ENCODE data around the gene AFAP1.
"Not testable (repeated sequence)": the region's sequence is repeated elsewhere in the genome, so short reads cannot be mapped to it uniquely, and the experiment has no call there.

Gene AFAP1

DNA sequence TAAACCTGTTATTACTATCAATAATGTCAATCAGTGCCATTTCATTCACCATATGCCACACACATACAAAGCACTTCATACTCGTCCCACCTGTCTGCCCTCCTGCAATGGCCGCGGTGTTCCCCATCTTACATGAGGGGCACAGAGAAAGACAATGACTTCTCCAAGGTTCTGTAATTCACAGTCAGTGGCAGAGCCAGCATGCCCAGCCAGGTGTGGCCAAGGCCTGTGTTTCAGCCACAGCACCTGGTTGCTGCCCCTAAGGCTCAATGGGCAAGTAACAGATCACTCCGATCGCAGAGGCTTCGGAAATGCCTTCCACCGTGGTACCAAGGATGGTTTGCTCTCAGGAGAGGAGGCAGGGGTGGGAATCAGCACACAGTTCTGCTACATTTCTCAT is 10.9 kb downstream of the AFAP1 start:
- H3K27me3 ChIP-seq (replicated peaks in 2 of 5; ENCODE audit: control insufficient read depth in 4 of 5, insufficient read depth in 5 of 5, low read length in 4 of 5): peaks cover 10 to 71% (median 13%) of the 10 kb centered on the region in 5 experiments
- CTCF ChIA-PET: interaction anchor here (0.6 kb wide), 1 partner anchor 687 kb away, joined by 3 read pairs; no protein-coding TSS in a partner anchor
- peaks cover 0 to 7% (median 4%) of the 10 kb centered on the region in 5 experiments for H3K9me3 ChIP-seq (ENCODE audit: control extremely low read depth in 1 of 5, control insufficient read depth in 4 of 5, insufficient read depth in 2 of 5, low read depth in 1 of 5, low read length in 4 of 5)
- H3K36me3 ChIP-seq (ENCODE audit: control insufficient read depth in 4 of 4, insufficient read depth in 4 of 4, low read length in 3 of 4): no peaks in the 10 kb centered on the region
- POLR2A ChIA-PET: no interaction called here
- no peak overlapping the region for H3K27ac ChIP-seq (ENCODE audit: insufficient read depth in 1 of 2, low read depth in 1 of 2, low read length in 2 of 2, poor library complexity in 1 of 2, severe bottlenecking in 2 of 2)
- H3K4me1 ChIP-seq (ENCODE audit: control extremely low read depth in 1 of 4, control insufficient read depth in 4 of 4, insufficient read depth in 4 of 4, low read length in 3 of 4): no peaks in the 10 kb centered on the region
- WGBS (ENCODE audit: insufficient coverage): 77% methylated on average over 7 of the region's 7 CpGs
- no peak overlapping the region for H3K4me3 ChIP-seq (ENCODE audit: control insufficient read depth in 1 of 7, extremely low read depth in 1 of 7, insufficient read depth in 4 of 7, low read depth in 2 of 7, low read length in 6 of 7)
- DNase-seq: no peak

DNA sequence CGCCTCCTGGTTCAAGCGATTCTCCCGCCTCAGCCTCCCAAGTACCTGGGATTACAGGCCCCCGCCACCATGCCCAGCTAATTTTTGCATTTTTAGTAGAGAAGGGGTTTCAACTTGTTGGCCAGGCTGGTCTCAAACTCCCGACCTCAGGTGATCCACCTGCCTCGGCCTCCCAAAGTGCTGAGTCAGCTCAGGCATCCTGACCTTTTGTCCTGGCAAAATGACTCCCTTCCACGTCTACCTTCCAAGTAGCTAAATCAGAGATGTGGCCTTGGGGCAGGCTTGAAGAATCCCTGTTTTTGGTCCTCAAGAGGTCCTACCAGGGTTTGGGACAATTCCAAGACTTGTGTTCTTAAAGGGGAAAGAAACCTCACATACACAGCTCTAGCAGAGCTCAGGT is 12.8 kb downstream of the AFAP1 start:
- ChIA-PET CTCF (interaction anchor here (0.6 kb wide), 1 partner anchor 28 kb away, joined by 3 read pairs; no protein-coding TSS in a partner anchor), POLR2A (no interaction called here)
- H3K27me3 ChIP-seq (replicated peaks in 2 of 5; ENCODE audit: control insufficient read depth in 4 of 5, insufficient read depth in 5 of 5, low read length in 4 of 5): peaks cover 7 to 58% (median 12%) of the 10 kb centered on the region in 5 experiments
- WGBS (ENCODE audit: insufficient coverage): 96% methylated on average over 7 of the region's 7 CpGs
- no peak for DNase-seq
- H3K4me1 ChIP-seq (ENCODE audit: control extremely low read depth in 1 of 4, control insufficient read depth in 4 of 4, insufficient read depth in 4 of 4, low read length in 3 of 4): no peaks in the 10 kb centered on the region
- no peak overlapping the region for H3K27ac ChIP-seq (ENCODE audit: insufficient read depth in 1 of 2, low read depth in 1 of 2, low read length in 2 of 2, poor library complexity in 1 of 2, severe bottlenecking in 2 of 2)
- no peaks in the 10 kb centered on the region for H3K36me3 ChIP-seq (ENCODE audit: control insufficient read depth in 4 of 4, insufficient read depth in 4 of 4, low read length in 3 of 4)
- no peak overlapping the region for H3K4me3 ChIP-seq (ENCODE audit: control insufficient read depth in 1 of 7, extremely low read depth in 1 of 7, insufficient read depth in 4 of 7, low read depth in 2 of 7, low read length in 6 of 7)
- H3K9me3 ChIP-seq (ENCODE audit: control extremely low read depth in 1 of 5, control insufficient read depth in 4 of 5, insufficient read depth in 2 of 5, low read depth in 1 of 5, low read length in 4 of 5): peaks cover 0 to 4% (median 4%) of the 10 kb centered on the region in 5 experiments

- no peak for DNase-seq
- Histone ChIP-seq H3K27ac (ENCODE audit: insufficient read depth in 1 of 2, low read depth in 1 of 2, low read length in 2 of 2, poor library complexity in 1 of 2, severe bottlenecking in 2 of 2) (no peak overlapping the region), H3K27me3 (replicated peaks in 2 of 5; ENCODE audit: control insufficient read depth in 4 of 5, insufficient read depth in 5 of 5, low read length in 4 of 5) (peaks cover 3 to 41% (median 10%) of the 10 kb centered on the region in 5 experiments), H3K4me1 (ENCODE audit: control extremely low read depth in 1 of 4, control insufficient read depth in 4 of 4, insufficient read depth in 4 of 4, low read length in 3 of 4) (no peaks in the 10 kb centered on the region), H3K9me3 (ENCODE audit: control extremely low read depth in 1 of 5, control insufficient read depth in 4 of 5, insufficient read depth in 2 of 5, low read depth in 1 of 5, low read length in 4 of 5) (peaks cover 0 to 4% (median 4%) of the 10 kb centered on the region in 5 experiments), H3K36me3 (ENCODE audit: control insufficient read depth in 4 of 4, insufficient read depth in 4 of 4, low read length in 3 of 4) (no peaks in the 10 kb centered on the region), H3K4me3 (ENCODE audit: control insufficient read depth in 1 of 7, extremely low read depth in 1 of 7, insufficient read depth in 4 of 7, low read depth in 2 of 7, low read length in 6 of 7) (no peak overlapping the region)
- ChIA-PET CTCF (no interaction called here), POLR2A (no interaction called here)
- 96% methylated on average over 3 of the region's 4 CpGs for WGBS (ENCODE audit: insufficient coverage)
Observed at GRCh38 chr4:7924570-7924969, 15.1 kb downstream of the AFAP1 start.

- ChIA-PET POLR2A (no interaction called here), CTCF (no interaction called here)
- no peaks in the 10 kb centered on the region for H3K36me3 ChIP-seq (ENCODE audit: control insufficient read depth in 4 of 4, insufficient read depth in 4 of 4, low read length in 3 of 4)
- peaks cover 0 to 4% (median 4%) of the 10 kb centered on the region in 5 experiments for H3K9me3 ChIP-seq (ENCODE audit: control extremely low read depth in 1 of 5, control insufficient read depth in 4 of 5, insufficient read depth in 2 of 5, low read depth in 1 of 5, low read length in 4 of 5)
- 77% methylated on average over 7 of the region's 7 CpGs for WGBS (ENCODE audit: insufficient coverage)
- no peak overlapping the region for H3K4me3 ChIP-seq (ENCODE audit: control insufficient read depth in 1 of 7, extremely low read depth in 1 of 7, insufficient read depth in 4 of 7, low read depth in 2 of 7, low read length in 6 of 7)
- no peak for DNase-seq
- peaks cover 2 to 37% (median 7%) of the 10 kb centered on the region in 5 experiments for H3K27me3 ChIP-seq (replicated peaks in 2 of 5; ENCODE audit: control insufficient read depth in 4 of 5, insufficient read depth in 5 of 5, low read length in 4 of 5)
- no peak overlapping the region for H3K27ac ChIP-seq (ENCODE audit: insufficient read depth in 1 of 2, low read depth in 1 of 2, low read length in 2 of 2, poor library complexity in 1 of 2, severe bottlenecking in 2 of 2)
- H3K4me1 ChIP-seq (ENCODE audit: control extremely low read depth in 1 of 4, control insufficient read depth in 4 of 4, insufficient read depth in 4 of 4, low read length in 3 of 4): no peaks in the 10 kb centered on the region
Observed at GRCh38 chr4:7924163-7924562, 15.5 kb downstream of the AFAP1 start.

- H3K4me1 ChIP-seq (ENCODE audit: control extremely low read depth in 1 of 4, control insufficient read depth in 4 of 4, insufficient read depth in 4 of 4, low read length in 3 of 4): no peaks in the 10 kb centered on the region
- 83% methylated on average over 6 of the region's 7 CpGs for WGBS (ENCODE audit: insufficient coverage)
- peaks cover 0 to 4% (median 4%) of the 10 kb centered on the region in 5 experiments for H3K9me3 ChIP-seq (ENCODE audit: control extremely low read depth in 1 of 5, control insufficient read depth in 4 of 5, insufficient read depth in 2 of 5, low read depth in 1 of 5, low read length in 4 of 5)
- no peaks in the 10 kb centered on the region for H3K36me3 ChIP-seq (ENCODE audit: control insufficient read depth in 4 of 4, insufficient read depth in 4 of 4, low read length in 3 of 4)
- ChIA-PET CTCF (no interaction called here), POLR2A (no interaction called here)
- H3K4me3 ChIP-seq (ENCODE audit: control insufficient read depth in 1 of 7, extremely low read depth in 1 of 7, insufficient read depth in 4 of 7, low read depth in 2 of 7, low read length in 6 of 7): no peak overlapping the region
- no peak for DNase-seq
- peaks cover 2 to 26% (median 4%) of the 10 kb centered on the region in 5 experiments for H3K27me3 ChIP-seq (replicated peaks in 2 of 5; ENCODE audit: control insufficient read depth in 4 of 5, insufficient read depth in 5 of 5, low read length in 4 of 5)
- H3K27ac ChIP-seq (ENCODE audit: insufficient read depth in 1 of 2, low read depth in 1 of 2, low read length in 2 of 2, poor library complexity in 1 of 2, severe bottlenecking in 2 of 2): no peak overlapping the region
Observed at GRCh38 chr4:7922466-7922865, 17.2 kb downstream of the AFAP1 start.

GRCh38 chr4:7918981-7919380 is 20.7 kb downstream of the AFAP1 start:
- CTCF ChIA-PET: no interaction called here
- peaks cover 3 to 21% (median 6%) of the 10 kb centered on the region in 5 experiments for H3K27me3 ChIP-seq (replicated peaks in 2 of 5; ENCODE audit: control insufficient read depth in 4 of 5, insufficient read depth in 5 of 5, low read length in 4 of 5)
- no peaks in the 10 kb centered on the region for H3K4me1 ChIP-seq (ENCODE audit: control extremely low read depth in 1 of 4, control insufficient read depth in 4 of 4, insufficient read depth in 4 of 4, low read length in 3 of 4)
- no peaks in the 10 kb centered on the region for H3K36me3 ChIP-seq (ENCODE audit: control insufficient read depth in 4 of 4, insufficient read depth in 4 of 4, low read length in 3 of 4)
- no peaks in the 10 kb centered on the region for H3K9me3 ChIP-seq (ENCODE audit: control extremely low read depth in 1 of 5, control insufficient read depth in 4 of 5, insufficient read depth in 2 of 5, low read depth in 1 of 5, low read length in 4 of 5)
- 97% methylated on average over 12 of the region's 12 CpGs for WGBS (ENCODE audit: insufficient coverage)
- POLR2A ChIA-PET: no interaction called here
- no peak overlapping the region for H3K27ac ChIP-seq (ENCODE audit: insufficient read depth in 1 of 2, low read depth in 1 of 2, low read length in 2 of 2, poor library complexity in 1 of 2, severe bottlenecking in 2 of 2)
- H3K4me3 ChIP-seq (ENCODE audit: control insufficient read depth in 1 of 7, extremely low read depth in 1 of 7, insufficient read depth in 4 of 7, low read depth in 2 of 7, low read length in 6 of 7): no peak overlapping the region
- DNase-seq: no peak

- CTCF ChIA-PET; H3K9me3 ChIP-seq (ENCODE audit: control extremely low read depth in 1 of 5, control insufficient read depth in 4 of 5, insufficient read depth in 2 of 5, low read depth in 1 of 5, low read length in 4 of 5); H3K4me3 ChIP-seq (ENCODE audit: control insufficient read depth in 1 of 7, extremely low read depth in 1 of 7, insufficient read depth in 4 of 7, low read depth in 2 of 7, low read length in 6 of 7); H3K27ac ChIP-seq (ENCODE audit: insufficient read depth in 1 of 2, low read depth in 1 of 2, low read length in 2 of 2, poor library complexity in 1 of 2, severe bottlenecking in 2 of 2); H3K36me3 ChIP-seq (ENCODE audit: control insufficient read depth in 4 of 4, insufficient read depth in 4 of 4, low read length in 3 of 4); H3K4me1 ChIP-seq (ENCODE audit: control extremely low read depth in 1 of 4, control insufficient read depth in 4 of 4, insufficient read depth in 4 of 4, low read length in 3 of 4); POLR2A ChIA-PET; DNase-seq: not testable (repeated sequence)
- 96% methylated on average over 17 of the region's 18 CpGs for WGBS (ENCODE audit: insufficient coverage)
- H3K27me3 ChIP-seq (replicated peaks in 2 of 5; ENCODE audit: control insufficient read depth in 4 of 5, insufficient read depth in 5 of 5, low read length in 4 of 5): peaks cover 3 to 21% (median 6%) of the 10 kb centered on the region in 5 experiments
Observed at GRCh38 chr4:7918187-7918586, 21.5 kb downstream of the AFAP1 start.
